ENCODE results near the gene FRMD3.

Gene FRMD3

GRCh38 chr9:83473488-83473971 lies 64.7 kb downstream of the FRMD3 start:
- no peak for DNase-seq (ENCODE audit: low spot score)

- DNase-seq (ENCODE audit: low spot score) = no peak
Measured at GRCh38 chr9:83472764-83473163, 65.4 kb downstream of the FRMD3 start.

GRCh38 chr9:83472221-83472665 lies 66.0 kb downstream of the FRMD3 start:
- DNase-seq (ENCODE audit: low spot score) = no peak

GRCh38 chr9:83471241-83471640 lies 67.0 kb downstream of the FRMD3 start:
- no peak for DNase-seq (ENCODE audit: low spot score)

- no peak for DNase-seq (ENCODE audit: low spot score)
Measured at GRCh38 chr9:83469722-83470121, 68.5 kb downstream of the FRMD3 start.

GRCh38 chr9:83468821-83469220 lies 69.4 kb downstream of the FRMD3 start:
- no peak for DNase-seq (ENCODE audit: low spot score)

GRCh38 chr9:83466877-83467276 lies 71.3 kb downstream of the FRMD3 start:
- DNase-seq (ENCODE audit: low spot score) = no peak

- no peak for DNase-seq (ENCODE audit: low spot score)
Measured at GRCh38 chr9:83466351-83466750, 71.8 kb downstream of the FRMD3 start.

- no peak for DNase-seq (ENCODE audit: low spot score)
Measured at GRCh38 chr9:83459830-83460229, 78.4 kb downstream of the FRMD3 start.

GRCh38 chr9:83458530-83458929 lies 79.7 kb downstream of the FRMD3 start:
- no peak for DNase-seq (ENCODE audit: low spot score)

GRCh38 chr9:83457005-83457404 lies 81.2 kb downstream of the FRMD3 start:
- DNase-seq (ENCODE audit: low spot score) = no peak

GRCh38 chr9:83456226-83456625 lies 82.0 kb downstream of the FRMD3 start:
- DNase-seq (ENCODE audit: low spot score) = no peak

- DNase-seq (ENCODE audit: low spot score) = no peak
Measured at GRCh38 chr9:83454076-83454475, 84.1 kb downstream of the FRMD3 start.

GRCh38 chr9:83451308-83451707 lies 86.9 kb downstream of the FRMD3 start:
- no peak for DNase-seq (ENCODE audit: low spot score)

GRCh38 chr9:83449983-83450382 lies 88.2 kb downstream of the FRMD3 start:
- no peak for DNase-seq (ENCODE audit: low spot score)

GRCh38 chr9:83449166-83449565 lies 89.0 kb downstream of the FRMD3 start:
- DNase-seq (ENCODE audit: low spot score) = peak; percentile 10

- no peak for DNase-seq (ENCODE audit: low spot score)
Measured at GRCh38 chr9:83448626-83449025, 89.6 kb downstream of the FRMD3 start.

- DNase-seq (ENCODE audit: low spot score) = no peak
Measured at GRCh38 chr9:83447351-83447750, 90.8 kb downstream of the FRMD3 start.

- DNase-seq (ENCODE audit: low spot score) = no peak
Measured at GRCh38 chr9:83445703-83446265, 92.4 kb downstream of the FRMD3 start.

- no peak for DNase-seq (ENCODE audit: low spot score)
Measured at GRCh38 chr9:83444110-83444509, 94.1 kb downstream of the FRMD3 start.

GRCh38 chr9:83441390-83441789 lies 96.8 kb downstream of the FRMD3 start:
- DNase-seq (ENCODE audit: low spot score) = no peak

- DNase-seq (ENCODE audit: low spot score) = no peak
Measured at GRCh38 chr9:83440641-83441040, 97.6 kb downstream of the FRMD3 start.

GRCh38 chr9:83435301-83435700 lies 102.9 kb downstream of the FRMD3 start:
- no peak for DNase-seq (ENCODE audit: low spot score)

- DNase-seq (ENCODE audit: low spot score) = no peak
Measured at GRCh38 chr9:83434254-83434653, 103.9 kb downstream of the FRMD3 start.

Data from SK-N-DZ (cell line).